Liver (tissue), 9 donors: Measurements from ENCODE around the gene HK2. TPM values are rescaled to one million over a fixed set of nuclear protein-coding genes. Genes with fewer than 3 reads are reported as not detected.

ENCODE experiments used
- DNase-seq: peaks from one replicate; pipeline ENCODE4 v3.0.0-alpha.2; 2017; ENCODE audit warnings: low spot score
- H3K27ac ChIP-seq, 2 donors: one replicate each; pipeline ENCODE4 v1.7.0; 2013; ENCODE audit warnings: inconsistent platforms in 2 of 2, low read length in 2 of 2, control low read depth in 1 of 2, low read depth in 1 of 2, mild to moderate bottlenecking in 1 of 2
- H3K27me3 ChIP-seq, 4 donors: one replicate each; pipeline versions ENCODE4 v1.6.1 to v1.7.0; 2013; ENCODE audit warnings: low read length in 3 of 4, inconsistent platforms in 1 of 4, mild to moderate bottlenecking in 1 of 4, moderate library complexity in 1 of 4; ENCODE audit not compliant: control insufficient read depth in 4 of 4, insufficient read depth in 4 of 4
- H3K36me3 ChIP-seq, 4 donors: one replicate each; pipeline versions ENCODE4 v1.6.1 to v1.7.0; 2013; ENCODE audit warnings: low read length in 3 of 4, mild to moderate bottlenecking in 3 of 4, low read depth in 1 of 4, moderate library complexity in 1 of 4; ENCODE audit not compliant: control insufficient read depth in 4 of 4, insufficient read depth in 3 of 4
- H3K4me1 ChIP-seq, 4 donors: one replicate each; pipeline versions ENCODE4 v1.6.1 to v1.7.0; 2013; ENCODE audit warnings: low read length in 3 of 4, mild to moderate bottlenecking in 3 of 4, moderate library complexity in 1 of 4; ENCODE audit not compliant: control insufficient read depth in 4 of 4, insufficient read depth in 4 of 4
- H3K4me3 ChIP-seq, 3 donors: one replicate each; pipeline versions ENCODE4 v1.6.1 to v1.7.0; 2013; ENCODE audit warnings: low read length in 3 of 3, control low read depth in 1 of 3, low read depth in 1 of 3, mild to moderate bottlenecking in 1 of 3
- H3K9ac ChIP-seq, 2 donors: one replicate each; pipeline ENCODE4 v1.7.0; 2013; ENCODE audit warnings: low read length in 2 of 2, mild to moderate bottlenecking in 2 of 2, moderate library complexity in 2 of 2, control low read depth in 1 of 2, low read depth in 1 of 2
- H3K9me3 ChIP-seq, 4 donors: one replicate each; pipeline versions ENCODE4 v1.6.1 to v1.7.0; 2013; ENCODE audit warnings: low read length in 3 of 4; ENCODE audit not compliant: control insufficient read depth in 4 of 4
- CTCF ChIP-seq: fragments of 150-350 bp; IDR thresholded peaks from 2 replicates; pipeline ENCODE4 v1.5.1; 2017; ENCODE audit warnings: improper control_type of control experiment, low read depth, low read length; ENCODE audit not compliant: missing input control
- EGR1 ChIP-seq, 2 donors: IDR thresholded peaks; 2 replicates each; pipeline ENCODE4 v1.6.1; 2016 to 2018; ENCODE audit warnings: antibody characterized with exemption in 2 of 2, low read depth in 2 of 2
- FOXA1 ChIP-seq: IDR thresholded peaks from 2 replicates; pipeline ENCODE4 v1.6.1; 2016; ENCODE audit warnings: antibody characterized with exemption
- FOXA2 ChIP-seq: IDR thresholded peaks from 2 replicates; pipeline ENCODE4 v1.6.1; 2016; ENCODE audit warnings: antibody characterized with exemption
- GABPA ChIP-seq, 2 donors: IDR thresholded peaks in 1 of 2; conservative IDR thresholded peaks in 1 of 2; 2 replicates each; pipeline ENCODE4 v1.6.1; 2016; ENCODE audit warnings: antibody characterized with exemption in 2 of 2, mild to moderate bottlenecking in 1 of 2, moderate library complexity in 1 of 2
- HNF4A ChIP-seq, 2 donors: conservative IDR thresholded peaks; 2 replicates each; pipeline ENCODE4 v1.6.1; 2016; ENCODE audit warnings: antibody characterized with exemption in 2 of 2, mild to moderate bottlenecking in 2 of 2
- HNF4G ChIP-seq: IDR thresholded peaks from 2 replicates; pipeline ENCODE4 v1.6.1; 2016; ENCODE audit warnings: antibody characterized with exemption
- JUND ChIP-seq, 2 donors: IDR thresholded peaks; 2 replicates each; pipeline ENCODE4 v1.6.1; 2016; ENCODE audit warnings: antibody characterized with exemption in 2 of 2
- MAX ChIP-seq: IDR thresholded peaks from 2 replicates; pipeline ENCODE4 v1.6.1; 2016; ENCODE audit warnings: antibody characterized with exemption
- NR2F2 ChIP-seq: IDR thresholded peaks from 2 replicates; pipeline ENCODE4 v1.6.1; 2016; ENCODE audit warnings: antibody characterized with exemption
- RAD21 ChIP-seq, 2 donors: IDR thresholded peaks; 2 replicates each; pipeline ENCODE4 v1.6.1; 2016; ENCODE audit warnings: antibody characterized with exemption in 2 of 2, mild to moderate bottlenecking in 2 of 2
- REST ChIP-seq: IDR thresholded peaks from 2 replicates; pipeline ENCODE4 v1.6.1; 2016; ENCODE audit warnings: antibody characterized with exemption, mild to moderate bottlenecking
- RXRA ChIP-seq, 2 donors: IDR thresholded peaks; 2 replicates each; pipeline ENCODE4 v1.6.1; 2017 to 2018; ENCODE audit warnings: antibody characterized with exemption in 2 of 2, mild to moderate bottlenecking in 1 of 2
- SP1 ChIP-seq: IDR thresholded peaks from 2 replicates; pipeline ENCODE4 v1.6.1; 2018; ENCODE audit warnings: antibody characterized with exemption, mild to moderate bottlenecking
- TAF1 ChIP-seq: conservative IDR thresholded peaks from 2 replicates; pipeline ENCODE4 v1.6.1; 2016; ENCODE audit warnings: antibody characterized with exemption, mild to moderate bottlenecking
- WGBS: extraction: QIAGEN DNeasy Blood & Tissue Kit; methylation state at CpG from one replicate; pipeline ENCODE4 v1.1.7; 2013; 5-methylcytosine and 5-hydroxymethylcytosine counted together
- polyA plus RNA-seq, 2 donors: library from polyadenylated mRNA; stranded (reverse) in 1 of 2; unstranded in 1 of 2; fragments of 200-250 nt in 1 of 2; fragments of >200 nt in 1 of 2; fragmentation: Nextera tagmentation in 1 of 2; extraction: Ambion mirVana in 1 of 2; gene quantifications; one replicate each; pipeline versions ENCODE4 v1.2.1 to v1.2.3, GENCODE V29; 2013 to 2015
- total RNA-seq, 2 donors: library from RNA; depleted of rRNA; stranded (reverse); fragments of >200 nt; gene quantifications; one replicate each; pipeline ENCODE4 v1.2.3, GENCODE V29; 2014
- TF ChIP-seq, protein P1 (sequence below): IDR thresholded peaks from 2 replicates; pipeline ENCODE4 v1.6.1; 2016; ENCODE audit warnings: antibody characterized with exemption
- TF ChIP-seq, protein P2 (sequence below): IDR thresholded peaks from 2 replicates; pipeline ENCODE4 v1.6.1; 2016; ENCODE audit warnings: antibody characterized with exemption
- donor health status: healthy.
- donor health status: healthy.
- donor health status: healthy.
- donor health status: healthy.
- donor health status: healthy.

The HK2 gene
- total and polyA plus RNA-seq, 4 donors = 0.21 to 3.5 (median 1.0) TPM

DNA sequence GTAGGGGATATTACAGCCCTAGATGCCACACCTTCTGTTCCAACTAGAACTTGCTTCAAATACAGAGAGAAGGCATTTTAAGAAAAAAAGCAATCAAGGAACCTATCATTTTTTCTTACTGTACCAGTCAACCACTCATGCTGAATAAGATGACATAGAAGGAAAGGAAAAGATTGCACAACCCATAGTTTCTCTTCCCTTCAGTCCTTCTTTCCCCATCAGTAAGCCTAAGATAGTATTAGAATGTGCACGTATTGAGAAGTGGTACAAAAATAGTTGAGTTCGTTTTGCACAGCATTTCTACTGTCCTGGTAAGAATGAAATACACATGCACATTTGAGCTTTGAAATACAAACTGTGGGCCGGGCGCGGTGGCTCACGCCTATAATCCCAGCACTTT lies 27.0 kb upstream of the HK2 start:
- TF ChIP-seq HNF4A (conservative IDR thresholded peaks at IDR 0.05) (no peak), CTCF (no peak), TAF1 (no peak), GABPA (IDR thresholded peaks at IDR 0.05 in 1 of 2, conservative IDR thresholded peaks at IDR 0.05 in 1 of 2) (no peak), FOXA1 (no peak), JUND (IDR thresholded peaks at IDR 0.05) (no peak), EGR1 (IDR thresholded peaks at IDR 0.05; ENCODE audit: low read depth in 2 of 2) (no peak), MAX (no peak), RAD21 (IDR thresholded peaks at IDR 0.05) (no peak), RXRA (IDR thresholded peaks at IDR 0.05) (no peak), SP1 (no peak), HNF4G (no peak), FOXA2 (no peak), REST (no peak), NR2F2 (no peak)
- TF ChIP-seq, protein P1, sequence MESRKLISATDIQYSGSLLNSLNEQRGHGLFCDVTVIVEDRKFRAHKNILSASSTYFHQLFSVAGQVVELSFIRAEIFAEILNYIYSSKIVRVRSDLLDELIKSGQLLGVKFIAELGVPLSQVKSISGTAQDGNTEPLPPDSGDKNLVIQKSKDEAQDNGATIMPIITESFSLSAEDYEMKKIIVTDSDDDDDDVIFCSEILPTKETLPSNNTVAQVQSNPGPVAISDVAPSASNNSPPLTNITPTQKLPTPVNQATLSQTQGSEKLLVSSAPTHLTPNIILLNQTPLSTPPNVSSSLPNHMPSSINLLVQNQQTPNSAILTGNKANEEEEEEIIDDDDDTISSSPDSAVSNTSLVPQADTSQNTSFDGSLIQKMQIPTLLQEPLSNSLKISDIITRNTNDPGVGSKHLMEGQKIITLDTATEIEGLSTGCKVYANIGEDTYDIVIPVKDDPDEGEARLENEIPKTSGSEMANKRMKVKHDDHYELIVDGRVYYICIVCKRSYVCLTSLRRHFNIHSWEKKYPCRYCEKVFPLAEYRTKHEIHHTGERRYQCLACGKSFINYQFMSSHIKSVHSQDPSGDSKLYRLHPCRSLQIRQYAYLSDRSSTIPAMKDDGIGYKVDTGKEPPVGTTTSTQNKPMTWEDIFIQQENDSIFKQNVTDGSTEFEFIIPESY = no peak
- TF ChIP-seq, protein P2, sequence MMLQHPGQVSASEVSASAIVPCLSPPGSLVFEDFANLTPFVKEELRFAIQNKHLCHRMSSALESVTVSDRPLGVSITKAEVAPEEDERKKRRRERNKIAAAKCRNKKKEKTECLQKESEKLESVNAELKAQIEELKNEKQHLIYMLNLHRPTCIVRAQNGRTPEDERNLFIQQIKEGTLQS = no peak
- WGBS = 86% methylated on average over 6 of the region's 6 CpGs
- Histone ChIP-seq H3K27me3 (no peaks in the 10 kb centered on the region), H3K36me3 (no peaks in the 10 kb centered on the region), H3K9ac (no peak overlapping the region), H3K27ac (no peak overlapping the region), H3K4me1 (no peaks in the 10 kb centered on the region), H3K9me3 (no peaks in the 10 kb centered on the region), H3K4me3 (no peak overlapping the region)
- DNase-seq = no peak
